OCI-LY7 (cell line): ENCODE results near the gene RAB35. TPM values are rescaled to one million over a fixed set of nuclear protein-coding genes. Genes with fewer than 3 reads are reported as not detected.

Experiments used
- BruUV-seq: library from RNA; stranded (reverse); fragments of 400-500 nt; replicated peaks from 2 replicates; lab custom pipeline; 2021; lab: Mats Ljungman, UMichigan
- CTCF ChIA-PET: fragments of 300-600 bp; sonication (Branson Sonifier 250); formaldehyde crosslinking; loops from one replicate; lab custom pipeline; 2022; ENCODE audit warnings: antibody characterized with exemption; ENCODE audit not compliant: unreplicated experiment; lab: Charles Lee
- POLR2A ChIA-PET: fragments of 300-600 bp; sonication (Branson Sonifier 250); formaldehyde crosslinking; loops from one replicate; lab custom pipeline; 2022; ENCODE audit warnings: antibody characterized with exemption; lab: Charles Lee
- DNase-seq: peaks from one replicate; pipeline ENCODE4 v3.0.0-alpha.2; 2015; ENCODE audit warnings: low spot score
- H2AFZ ChIP-seq: fragments of 200-600 bp; sonication (generic), shearing (Covaris generic); 2 replicates; pipeline ENCODE4 v1.6.1; 2014; ENCODE audit warnings: mild to moderate bottlenecking, antibody characterized with exemption, low read length, moderate library complexity
- H3K27ac ChIP-seq: fragments of 200-600 bp; sonication (generic); 2 replicates; pipeline ENCODE4 v1.5.1; 2014; ENCODE audit warnings: mixed run types, low read depth, mild to moderate bottlenecking, moderate library complexity, low read length, inconsistent platforms; ENCODE audit not compliant: poor library complexity, severe bottlenecking
- H3K36me3 ChIP-seq: fragments of 200-600 bp; sonication (generic); 2 replicates; pipeline ENCODE4 v1.6.1; 2014; ENCODE audit warnings: mild to moderate bottlenecking, antibody characterized with exemption, low read length, moderate library complexity, mixed read lengths; ENCODE audit not compliant: insufficient read depth
- H3K4me1 ChIP-seq: fragments of 200-600 bp; sonication (generic); 2 replicates; pipeline ENCODE4 v1.5.1; 2014; ENCODE audit warnings: mild to moderate bottlenecking, low read length; ENCODE audit not compliant: insufficient read depth, poor library complexity, severe bottlenecking
- H3K4me2 ChIP-seq: fragments of 200-600 bp; sonication (generic); 2 replicates; pipeline ENCODE4 v1.6.1; 2014; ENCODE audit warnings: mild to moderate bottlenecking, low read length
- H3K4me3 ChIP-seq: fragments of 200-600 bp; sonication (generic); 2 replicates; pipeline ENCODE4 v1.5.1; 2014; ENCODE audit warnings: mild to moderate bottlenecking, low read depth, low read length; ENCODE audit not compliant: poor library complexity, severe bottlenecking
- H3K79me2 ChIP-seq: fragments of 200-600 bp; sonication (generic); 2 replicates; pipeline ENCODE4 v1.6.1; 2016; ENCODE audit warnings: low read depth, mild to moderate bottlenecking, low read length, moderate library complexity, mixed read lengths; ENCODE audit not compliant: insufficient read depth
- H3K9me2 ChIP-seq: fragments of 200-600 bp; sonication (generic); 2 replicates; pipeline ENCODE4 v1.6.1; 2016; ENCODE audit warnings: mild to moderate bottlenecking, low read length, mixed read lengths; ENCODE audit not compliant: insufficient read depth
- H3K9me3 ChIP-seq: fragments of 200-600 bp; sonication (generic); 2 replicates; pipeline ENCODE4 v1.6.1; 2014; ENCODE audit warnings: mild to moderate bottlenecking, mixed run types, low read length, mixed read lengths
- H4K20me1 ChIP-seq: fragments of 200-600 bp; sonication (generic); 2 replicates; pipeline ENCODE4 v1.6.1; 2014; ENCODE audit warnings: mild to moderate bottlenecking, antibody characterized with exemption, low read length, moderate library complexity, mixed read lengths; ENCODE audit not compliant: insufficient read depth
- CTCF ChIP-seq: fragments of 200-600 bp; sonication (generic); conservative IDR thresholded peaks from 2 replicates; pipeline ENCODE4 v1.5.1; 2014; ENCODE audit warnings: mild to moderate bottlenecking, antibody characterized with exemption, low read length, moderate library complexity, mixed read lengths
- EZH2phosphoT487 ChIP-seq: fragments of 200-600 bp; sonication (generic); IDR thresholded peaks from 2 replicates; pipeline ENCODE4 v1.6.1; 2018; ENCODE audit warnings: low read depth, borderline replicate concordance, mild to moderate bottlenecking, mixed run types, antibody characterized with exemption, low read length, moderate library complexity, mixed read lengths
- intact Hi-C: fragments of 100-400 bp; cut with micrococcal nuclease; formaldehyde crosslinking; loops from one replicate; pipeline ENCODE4 v1.10.0; 2022; ENCODE audit not compliant: unreplicated experiment
- total RNA-seq, 2 experiments: library from RNA; depleted of rRNA in 1 of 2; stranded (reverse); fragments of >200 nt in 1 of 2; shearing (Covaris generic) in 1 of 2; gene quantifications; 2 replicates each; pipeline ENCODE4 v1.2.3, GENCODE V29; 2014 to 2022

Gene RAB35
- total RNA-seq, 2 experiments from 2014 or later = 42.2 to 85.9 TPM

DNA sequence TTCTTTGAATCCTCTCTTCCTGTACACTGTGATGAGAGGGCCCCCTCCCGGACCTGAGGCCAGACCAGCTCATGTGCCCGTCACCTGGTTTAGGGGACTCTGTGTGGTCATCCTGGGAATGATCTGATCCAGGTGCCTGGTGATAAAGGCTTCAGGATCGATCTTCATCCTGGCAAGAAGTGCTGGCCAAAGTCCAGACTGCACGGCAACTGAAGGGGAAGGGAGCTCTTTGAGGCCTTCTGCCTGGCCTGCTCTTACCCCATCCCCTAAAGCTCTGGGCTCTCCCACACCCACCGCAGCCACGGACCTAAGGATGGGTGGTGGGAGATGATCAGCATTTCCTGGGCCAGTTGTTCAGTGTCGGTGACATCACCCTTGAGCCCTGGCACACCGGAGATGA is 46.2 kb upstream of the RAB35 start:
- Histone ChIP-seq H3K9me3 (0 out of 2 replicates have a peak, but pooled peaks cover 6% of the 10 kb centered on the region), H3K79me2 (peaks cover 7% of the 10 kb centered on the region; the same call in 1 of the 2 replicates), H3K4me2 (no peak overlapping the region), H3K9me2 (no peaks in the 10 kb centered on the region), H3K36me3 (peaks cover 94% of the 10 kb centered on the region), H3K4me3 (no peak overlapping the region), H4K20me1 (no peaks in the 10 kb centered on the region), H2AFZ (no peak overlapping the region), H3K27ac (no peak overlapping the region), H3K4me1 (peaks cover 33% of the 10 kb centered on the region)
- POLR2A ChIA-PET = no interaction called here
- TF ChIP-seq EZH2phosphoT487 = no peak
- TF ChIP-seq CTCF = no peak
- DNase-seq = no peak
- intact Hi-C loops = no loop called here
- CTCF ChIA-PET = no interaction called here
- no TSS peak for BruUV-seq

GRCh38 chr12:120161852-120162251 is 45.3 kb upstream of the RAB35 start:
- H3K9me2 ChIP-seq = no peaks in the 10 kb centered on the region
- no peak overlapping the region for H2AFZ ChIP-seq
- H3K9me3 ChIP-seq = 0 out of 2 replicates have a peak, but pooled peaks cover 2% of the 10 kb centered on the region
- no TSS peak for BruUV-seq
- intact Hi-C loops = no loop called here
- ChIA-PET POLR2A (interaction anchor here (1.2 kb wide), 1 partner anchor 39 kb away, joined by 3 read pairs; the partner anchor contains the start of gene RPLP0), CTCF (no interaction called here)
- H3K36me3 ChIP-seq = peaks cover 94% of the 10 kb centered on the region
- H3K4me1 ChIP-seq = peaks cover 23% of the 10 kb centered on the region
- peaks cover 7% of the 10 kb centered on the region; the same call in 1 of the 2 replicates for H3K79me2 ChIP-seq
- H3K4me3 ChIP-seq = no peak overlapping the region
- no peaks in the 10 kb centered on the region for H4K20me1 ChIP-seq
- no peak for DNase-seq
- no peak overlapping the region for H3K4me2 ChIP-seq
- TF ChIP-seq EZH2phosphoT487 (no peak), CTCF (no peak)
- no peak overlapping the region for H3K27ac ChIP-seq

GRCh38 chr12:120159509-120160237 is 43.1 kb upstream of the RAB35 start:
- peaks cover 3% of the 10 kb centered on the region for H3K4me1 ChIP-seq
- no peak overlapping the region for H2AFZ ChIP-seq
- H3K9me2 ChIP-seq = no peaks in the 10 kb centered on the region
- no peak for DNase-seq
- no peaks in the 10 kb centered on the region for H4K20me1 ChIP-seq
- no peaks in the 10 kb centered on the region for H3K9me3 ChIP-seq
- H3K79me2 ChIP-seq = no peaks in the 10 kb centered on the region
- intact Hi-C loops = no loop called here
- no peak overlapping the region for H3K4me2 ChIP-seq
- no TSS peak for BruUV-seq
- ChIA-PET POLR2A (no interaction called here), CTCF (interaction anchor here (0.6 kb wide), 1 partner anchor 43 kb away, joined by 3 read pairs; the partner anchor contains the start of gene RAB35)
- H3K36me3 ChIP-seq = peaks cover 100% of the 10 kb centered on the region
- no peak overlapping the region for H3K27ac ChIP-seq
- TF ChIP-seq CTCF (no peak), EZH2phosphoT487 (no peak)
- H3K4me3 ChIP-seq = no peak overlapping the region
